MCF 10A (cell line): ENCODE data around the gene RTKN2. TPM values are rescaled to one million over a fixed set of nuclear protein-coding genes. Genes with fewer than 3 reads are reported as not detected.

Experiments
- BruUV-seq: library from RNA; stranded (reverse); fragments of 400-500 nt; replicated peaks from 2 replicates; lab custom pipeline; 2021; lab: Mats Ljungman, UMichigan
- CTCF ChIA-PET: fragments of 300-600 bp; sonication (Branson Sonifier 250); formaldehyde crosslinking; extraction: SDS; loops from one replicate; lab custom pipeline; 2021; ENCODE audit warnings: antibody characterized with exemption, inconsistent platforms; lab: Yijun Ruan, JAX
- POLR2A ChIA-PET: fragments of 300-600, 350-650 bp; sonication (Branson Sonifier 250); formaldehyde crosslinking; extraction: SDS; loops from one replicate; lab custom pipeline; 2020; ENCODE audit warnings: antibody characterized with exemption, inconsistent platforms; lab: Yijun Ruan, JAX
- DNase-seq: peaks from one replicate; pipeline ENCODE4 v3.0.0-alpha.2; 2018; ENCODE audit not compliant: unreplicated experiment
- H3K27ac Mint-ChIP-seq: one replicate; pipeline ENCODE4 v1.8.0; 2022; ENCODE audit warnings: mild to moderate bottlenecking, low read depth, mixed read lengths; ENCODE audit not compliant: unreplicated experiment
- H3K27me3 Mint-ChIP-seq: one replicate; pipeline ENCODE4 v1.8.0; 2022; ENCODE audit warnings: mixed read lengths; ENCODE audit not compliant: insufficient read depth, unreplicated experiment
- H3K36me3 Mint-ChIP-seq: one replicate; pipeline ENCODE4 v1.8.0; 2022; ENCODE audit warnings: mild to moderate bottlenecking, moderate library complexity, mixed read lengths; ENCODE audit not compliant: insufficient read depth, unreplicated experiment
- H3K4me1 Mint-ChIP-seq: one replicate; pipeline ENCODE4 v1.8.0; 2022; ENCODE audit warnings: mixed read lengths; ENCODE audit not compliant: insufficient read depth, unreplicated experiment
- H3K4me3 Mint-ChIP-seq: one replicate; pipeline ENCODE4 v1.8.0; 2022; ENCODE audit warnings: mild to moderate bottlenecking, moderate library complexity, mixed read lengths; ENCODE audit not compliant: unreplicated experiment
- H3K9me3 Mint-ChIP-seq: one replicate; pipeline ENCODE4 v1.8.0; 2022; ENCODE audit warnings: mixed read lengths; ENCODE audit not compliant: unreplicated experiment
- intact Hi-C: fragments of 100-400 bp; cut with micrococcal nuclease; formaldehyde crosslinking; loops from 2 replicates; pipeline ENCODE4 v1.14.1; 2022
- total RNA-seq: library from RNA; stranded (reverse); gene quantifications from 2 replicates; pipeline ENCODE4 v1.2.3, GENCODE V29; 2022
- TF ChIP-seq, protein P1 (sequence below): fragments of 200-600 bp; IDR thresholded peaks from one replicate; pipeline ENCODE4 v1.8.0; 2022; ENCODE audit warnings: antibody characterized with exemption, mild to moderate bottlenecking; ENCODE audit not compliant: unreplicated experiment

The RTKN2 gene
- total RNA-seq, 1 experiment from 2014 or later, result 2.6 TPM

DNA sequence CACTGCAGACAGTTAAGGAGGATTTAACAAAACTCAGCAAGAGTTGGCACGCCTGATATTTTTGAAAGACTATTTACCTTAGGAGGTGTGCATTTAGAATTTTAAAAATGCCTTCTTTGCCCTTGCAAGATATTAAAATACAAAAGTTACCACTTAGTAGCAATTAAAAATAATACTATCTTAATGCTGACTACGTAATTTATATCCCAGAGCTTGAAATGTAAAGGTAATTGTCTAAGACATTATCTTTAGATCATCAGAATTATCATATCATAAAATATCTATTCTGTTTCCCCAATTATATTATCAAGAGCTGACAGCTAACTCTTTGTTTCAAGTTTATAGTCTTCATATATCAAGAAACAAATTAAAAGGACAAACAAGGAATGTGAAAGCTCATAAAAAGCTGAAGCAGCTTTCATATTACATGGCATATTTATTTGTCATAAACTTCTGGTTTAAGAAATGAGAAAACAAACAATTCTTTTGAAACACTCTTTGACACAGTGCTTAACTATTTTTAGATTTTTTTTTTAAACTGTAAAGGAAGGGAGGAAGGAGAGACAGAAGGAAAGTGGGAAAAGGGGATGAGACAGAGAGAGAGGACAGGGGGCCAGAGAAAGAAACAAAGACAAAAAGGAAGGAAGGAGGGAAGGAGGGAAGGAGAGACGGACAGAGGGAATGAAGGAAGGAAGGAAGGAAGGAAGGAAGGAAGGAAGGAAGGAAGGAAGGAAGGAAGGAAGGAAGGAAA is 73.5 kb downstream of the RTKN2 start:
- no TSS peak for BruUV-seq
- H3K4me1 Mint-ChIP-seq, result peaks cover 7% of the 10 kb centered on the region
- H3K4me3 Mint-ChIP-seq, result no peak overlapping the region
- TF ChIP-seq, protein P1, sequence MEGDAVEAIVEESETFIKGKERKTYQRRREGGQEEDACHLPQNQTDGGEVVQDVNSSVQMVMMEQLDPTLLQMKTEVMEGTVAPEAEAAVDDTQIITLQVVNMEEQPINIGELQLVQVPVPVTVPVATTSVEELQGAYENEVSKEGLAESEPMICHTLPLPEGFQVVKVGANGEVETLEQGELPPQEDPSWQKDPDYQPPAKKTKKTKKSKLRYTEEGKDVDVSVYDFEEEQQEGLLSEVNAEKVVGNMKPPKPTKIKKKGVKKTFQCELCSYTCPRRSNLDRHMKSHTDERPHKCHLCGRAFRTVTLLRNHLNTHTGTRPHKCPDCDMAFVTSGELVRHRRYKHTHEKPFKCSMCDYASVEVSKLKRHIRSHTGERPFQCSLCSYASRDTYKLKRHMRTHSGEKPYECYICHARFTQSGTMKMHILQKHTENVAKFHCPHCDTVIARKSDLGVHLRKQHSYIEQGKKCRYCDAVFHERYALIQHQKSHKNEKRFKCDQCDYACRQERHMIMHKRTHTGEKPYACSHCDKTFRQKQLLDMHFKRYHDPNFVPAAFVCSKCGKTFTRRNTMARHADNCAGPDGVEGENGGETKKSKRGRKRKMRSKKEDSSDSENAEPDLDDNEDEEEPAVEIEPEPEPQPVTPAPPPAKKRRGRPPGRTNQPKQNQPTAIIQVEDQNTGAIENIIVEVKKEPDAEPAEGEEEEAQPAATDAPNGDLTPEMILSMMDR, result no peak
- no peak overlapping the region for H3K27ac Mint-ChIP-seq
- H3K9me3 Mint-ChIP-seq, result no peaks in the 10 kb centered on the region
- DNase-seq, result no peak
- CTCF ChIA-PET, result interaction anchor here (0.6 to 0.7 kb wide), 2 partner anchors 122 to 199 kb away, joined by 3 read pairs; no protein-coding TSS in a partner anchor
- POLR2A ChIA-PET, result interaction anchor here (0.6 to 0.7 kb wide), 2 partner anchors 142 to 157 kb away, joined by 3 to 4 read pairs; no protein-coding TSS in a partner anchor
- intact Hi-C loops, result loop anchor here (1.0 kb wide), 1 partner anchor 157 kb away; no protein-coding TSS in a partner anchor
- H3K27me3 Mint-ChIP-seq, result no peaks in the 10 kb centered on the region
- no peaks in the 10 kb centered on the region for H3K36me3 Mint-ChIP-seq

GRCh38 chr10:62193479-62193878 is 75.2 kb downstream of the RTKN2 start:
- Mint-ChIP-seq H3K36me3 (no peaks in the 10 kb centered on the region), H3K27ac (no peak overlapping the region), H3K27me3 (no peaks in the 10 kb centered on the region), H3K4me3 (no peak overlapping the region), H3K9me3 (no peaks in the 10 kb centered on the region), H3K4me1 (peaks cover 7% of the 10 kb centered on the region)
- TF ChIP-seq, protein P1, result no peak
- intact Hi-C loops, result no loop called here
- POLR2A ChIA-PET, result interaction anchor here (0.6 kb wide), 1 partner anchor 1250 kb away, joined by 3 read pairs; no protein-coding TSS in a partner anchor
- CTCF ChIA-PET, result no interaction called here
- no peak for DNase-seq
- BruUV-seq, result no TSS peak

- Mint-ChIP-seq H3K4me1 (no peaks in the 10 kb centered on the region), H3K27ac (no peak overlapping the region), H3K9me3 (no peaks in the 10 kb centered on the region), H3K36me3 (no peaks in the 10 kb centered on the region), H3K4me3 (no peak overlapping the region), H3K27me3 (no peaks in the 10 kb centered on the region)
- no TSS peak for BruUV-seq
- CTCF ChIA-PET, result no interaction called here
- TF ChIP-seq, protein P1, result no peak
- DNase-seq, result no peak
- intact Hi-C loops, result no loop called here
- POLR2A ChIA-PET, result no interaction called here
Observed at GRCh38 chr10:62189131-62189530, 79.5 kb downstream of the RTKN2 start.

DNA sequence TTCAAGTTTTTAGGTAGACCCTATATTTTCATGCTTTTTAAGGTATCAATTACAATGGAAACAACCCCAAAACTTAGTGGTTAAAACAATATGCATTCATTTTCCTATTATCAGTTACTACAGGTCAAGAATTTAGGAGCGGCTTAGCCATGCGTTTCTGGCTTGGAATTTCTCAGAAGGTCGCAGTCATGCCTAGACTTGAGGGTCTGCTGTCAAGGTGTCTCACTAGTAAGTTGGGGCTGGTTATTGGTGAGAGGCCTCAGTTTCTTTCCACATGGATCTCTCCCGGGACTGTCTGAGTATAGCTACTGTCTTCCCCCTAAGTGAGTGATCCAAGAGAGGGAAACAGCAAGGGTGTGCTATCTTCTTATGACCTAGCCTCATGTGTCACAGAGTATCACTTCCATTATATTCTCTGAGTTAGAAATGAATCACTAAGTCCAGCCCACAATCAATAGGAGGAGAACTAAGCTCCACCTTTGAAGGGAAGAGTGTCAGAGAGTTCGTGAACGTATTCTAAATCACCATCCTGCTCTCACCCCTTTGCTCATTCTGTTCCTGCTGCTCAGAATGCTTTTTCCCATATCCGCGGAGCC is 80.5 kb downstream of the RTKN2 start:
- no peak overlapping the region for H3K27ac Mint-ChIP-seq
- H3K4me3 Mint-ChIP-seq, result no peak overlapping the region
- no peaks in the 10 kb centered on the region for H3K27me3 Mint-ChIP-seq
- CTCF ChIA-PET, result interaction anchor here (0.6 to 1.0 kb wide), 2 partner anchors 27 to 291 kb away, joined by 3 read pairs; no protein-coding TSS in a partner anchor
- DNase-seq, result no peak
- H3K9me3 Mint-ChIP-seq, result no peaks in the 10 kb centered on the region
- no peaks in the 10 kb centered on the region for H3K4me1 Mint-ChIP-seq
- POLR2A ChIA-PET, result interaction anchor here (0.9 kb wide), 1 partner anchor 13 kb away, joined by 3 read pairs; no protein-coding TSS in a partner anchor
- no peaks in the 10 kb centered on the region for H3K36me3 Mint-ChIP-seq
- BruUV-seq, result no TSS peak
- intact Hi-C loops, result no loop called here
- TF ChIP-seq, protein P1, result no peak
